Fibroblast of lung (primary cell): ENCODE data around the gene DDAH1. TPM values are rescaled to one million over a fixed set of nuclear protein-coding genes. Genes with fewer than 3 reads are reported as not detected.

Experiments
- DNase-seq, 2 donors: peaks; one replicate each; pipeline versions ENCODE4 v3.0.0 to v3.0.0-alpha.2; 2010; ENCODE audit warnings: low read depth in 2 of 2
- H2AFZ ChIP-seq: 2 replicates; pipeline ENCODE4 v1.5.1; 2012; ENCODE audit warnings: low read length, control low read depth, inconsistent platforms
- H3K27ac ChIP-seq: 2 replicates; pipeline ENCODE4 v1.5.1; 2011; ENCODE audit warnings: low read length, control low read depth; ENCODE audit not compliant: insufficient read depth
- H3K27me3 ChIP-seq: 2 replicates; pipeline ENCODE4 v1.5.1; 2011; ENCODE audit warnings: mild to moderate bottlenecking, low read length; ENCODE audit not compliant: control insufficient read depth, insufficient read depth
- H3K36me3 ChIP-seq: 2 replicates; pipeline ENCODE4 v1.5.1; 2011; ENCODE audit warnings: low read length; ENCODE audit not compliant: control insufficient read depth, insufficient read depth
- H3K4me1 ChIP-seq: 2 replicates; pipeline ENCODE4 v1.5.1; 2011; ENCODE audit warnings: low read length; ENCODE audit not compliant: control insufficient read depth, insufficient read depth; ENCODE audit errors: extremely low read depth
- H3K4me2 ChIP-seq: 2 replicates; pipeline ENCODE4 v1.5.1; 2011; ENCODE audit warnings: low read length, control low read depth; ENCODE audit not compliant: insufficient read depth; ENCODE audit errors: extremely low read depth
- H3K4me3 ChIP-seq, 4 experiments: fragments of 200-600 bp in 1 of 4; sonication (generic) in 1 of 4; replicated peaks in 1 of 4; 2 replicates each; pipeline ENCODE4 v1.5.1; 2011 to 2016; ENCODE audit warnings: low read length in 4 of 4, low read depth in 3 of 4, mild to moderate bottlenecking in 3 of 4, control low read depth in 2 of 4, inconsistent platforms in 1 of 4, mixed read lengths in 1 of 4; ENCODE audit not compliant: insufficient read depth in 1 of 4; ENCODE audit errors: control extremely low read depth in 1 of 4
- H3K79me2 ChIP-seq: 2 replicates; pipeline ENCODE4 v1.5.1; 2012; ENCODE audit warnings: mild to moderate bottlenecking, low read length, inconsistent platforms; ENCODE audit not compliant: control insufficient read depth, insufficient read depth
- H3K9ac ChIP-seq: 2 replicates; pipeline ENCODE4 v1.5.1; 2011; ENCODE audit warnings: mild to moderate bottlenecking, low read length, control low read depth; ENCODE audit not compliant: insufficient read depth
- H3K9me3 ChIP-seq: 2 replicates; pipeline ENCODE4 v1.5.1; 2012; ENCODE audit warnings: low read depth, low read length; ENCODE audit not compliant: control insufficient read depth, insufficient read depth
- H4K20me1 ChIP-seq: 2 replicates; pipeline ENCODE4 v1.5.1; 2011; ENCODE audit warnings: low read length; ENCODE audit not compliant: control insufficient read depth, insufficient read depth; ENCODE audit errors: extremely low read depth
- CTCF ChIP-seq, 2 donors: IDR thresholded peaks in 1 of 2; conservative IDR thresholded peaks in 1 of 2; 1 replicate in 1 of 2; 2 replicates in 1 of 2; pipeline ENCODE4 v1.5.1; 2011 to 2012; ENCODE audit warnings: low read length in 2 of 2, control low read depth in 1 of 2, inconsistent platforms in 1 of 2, low read depth in 1 of 2, mild to moderate bottlenecking in 1 of 2
- EZH2 ChIP-seq: IDR thresholded peaks from 2 replicates; pipeline ENCODE4 v1.5.1; 2012; ENCODE audit warnings: low read length, control low read depth, mild to moderate bottlenecking; ENCODE audit errors: missing control alignments
- polyA plus RNA-seq, 2 donors: library from polyadenylated mRNA; depleted of rRNA in 1 of 2; stranded (reverse) in 1 of 2; unstranded in 1 of 2; fragments of >200 nt; gene quantifications; 2 replicates each; pipeline ENCODE4 v1.2.1, GENCODE V29; 2011 to 2012; ENCODE audit warnings: missing spikeins in 1 of 2
- total RNA-seq: library from RNA; depleted of rRNA; stranded (reverse); fragments of >200 nt; gene quantifications from 2 replicates; pipeline ENCODE4 v1.2.1, GENCODE V29; 2014

The DDAH1 gene
- total and polyA plus RNA-seq, 2 donors (not counting 1 experiment from before 2014, with no cell fraction given), result 50.0 to 218 TPM

- TF ChIP-seq CTCF (conservative IDR thresholded peaks at IDR 0.05 in 1 of 2, IDR thresholded peaks at IDR 0.05 in 1 of 2; ENCODE audit: low read depth in 1 of 2, low read length in 2 of 2) (no peak), EZH2 (no peak)
- Histone ChIP-seq H3K27me3 (no peaks in the 10 kb centered on the region), H3K4me3 (no peak overlapping the region), H3K9ac (no peak overlapping the region), H3K4me2 (no peak overlapping the region), H3K36me3 (no peaks in the 10 kb centered on the region), H4K20me1 (no peaks in the 10 kb centered on the region), H3K9me3 (no peaks in the 10 kb centered on the region), H3K4me1 (peaks cover 19% of the 10 kb centered on the region), H3K27ac (peak overlapping the region; percentile 42), H2AFZ (no peak overlapping the region), H3K79me2 (peaks cover 36% of the 10 kb centered on the region)
- DNase-seq, result no peak
Observed at GRCh38 chr1:85365851-85366250, 99.1 kb downstream of the DDAH1 start.

GRCh38 chr1:85363521-85363920 lies 101.4 kb downstream of the DDAH1 start:
- H3K9ac ChIP-seq, result no peak overlapping the region
- no peak overlapping the region for H3K4me2 ChIP-seq
- H3K79me2 ChIP-seq, result peaks cover 30% of the 10 kb centered on the region
- no peak for DNase-seq
- no peak overlapping the region for H3K27ac ChIP-seq
- TF ChIP-seq EZH2, result no peak
- TF ChIP-seq CTCF (conservative IDR thresholded peaks at IDR 0.05 in 1 of 2, IDR thresholded peaks at IDR 0.05 in 1 of 2; ENCODE audit: low read depth in 1 of 2, low read length in 2 of 2), result no peak
- H2AFZ ChIP-seq, result no peak overlapping the region
- peaks cover 25% of the 10 kb centered on the region for H3K4me1 ChIP-seq
- H3K27me3 ChIP-seq, result no peaks in the 10 kb centered on the region
- no peaks in the 10 kb centered on the region for H4K20me1 ChIP-seq
- H3K36me3 ChIP-seq, result no peaks in the 10 kb centered on the region
- no peak overlapping the region for H3K4me3 ChIP-seq
- H3K9me3 ChIP-seq, result no peaks in the 10 kb centered on the region

- Histone ChIP-seq H3K4me1 (peaks cover 23% of the 10 kb centered on the region), H2AFZ (no peak overlapping the region), H3K4me3 (no peak overlapping the region), H3K4me2 (no peak overlapping the region), H3K27ac (no peak overlapping the region), H3K9me3 (no peaks in the 10 kb centered on the region), H4K20me1 (no peaks in the 10 kb centered on the region), H3K27me3 (no peaks in the 10 kb centered on the region), H3K36me3 (no peaks in the 10 kb centered on the region), H3K79me2 (peaks cover 27% of the 10 kb centered on the region), H3K9ac (no peak overlapping the region)
- no peak for DNase-seq
- TF ChIP-seq EZH2 (no peak), CTCF (conservative IDR thresholded peaks at IDR 0.05 in 1 of 2, IDR thresholded peaks at IDR 0.05 in 1 of 2; ENCODE audit: low read depth in 1 of 2, low read length in 2 of 2) (no peak)
Observed at GRCh38 chr1:85363092-85363491, 101.9 kb downstream of the DDAH1 start.
